ENCODE data around the gene GUCD1. TPM values are rescaled to one million over a fixed set of nuclear protein-coding genes. Genes with fewer than 3 reads are reported as not detected.
"Not testable (repeated sequence)": the region's sequence is repeated elsewhere in the genome, so short reads cannot be mapped to it uniquely, and the experiment has no call there.

GUCD1 gene
- total RNA-seq (2014; rRNA removed; shearing (Covaris generic)): 58.3 and 73.8 TPM in 2 replicates

DNA sequence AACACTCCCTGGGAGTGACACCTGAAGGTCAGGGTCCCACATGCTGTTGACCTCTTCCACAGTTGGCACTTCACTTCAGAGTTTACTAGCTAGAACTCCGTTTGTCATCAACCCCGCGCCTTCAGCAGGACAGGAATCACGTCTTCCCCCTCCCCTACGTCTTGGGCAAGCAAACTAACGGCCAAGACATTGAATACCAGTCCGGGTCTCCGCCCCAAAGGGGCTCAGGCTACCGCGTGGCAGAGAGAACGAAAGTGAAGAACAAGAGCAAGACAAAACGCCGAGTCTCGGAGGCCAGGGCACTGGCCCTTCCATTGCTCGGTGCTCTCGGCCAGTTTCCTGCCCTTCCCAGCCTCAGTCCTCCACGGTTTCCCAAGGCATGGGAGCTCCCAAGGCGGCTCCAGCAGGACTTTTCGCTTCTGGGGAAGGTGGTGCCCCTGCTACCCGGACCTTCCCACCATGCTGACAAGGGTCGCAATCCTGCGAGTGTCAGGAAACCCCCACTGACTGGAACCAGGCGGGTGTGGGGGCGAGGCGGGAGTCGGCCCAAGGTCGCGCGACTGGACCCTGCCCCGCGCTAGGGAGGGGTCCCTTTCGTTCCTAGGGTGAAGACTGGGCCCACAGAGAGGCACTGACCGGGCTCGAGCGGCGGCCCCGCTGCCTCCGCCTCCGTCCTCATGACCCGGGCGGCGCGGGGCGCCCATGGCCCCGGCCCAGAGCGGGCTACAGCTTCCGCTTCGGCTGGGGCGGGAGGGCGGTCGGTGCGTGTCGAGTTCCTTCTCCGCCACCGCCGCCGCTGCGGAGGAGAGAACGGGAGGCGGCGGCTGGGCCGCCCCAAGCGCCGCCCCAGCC, at the start of gene GUCD1:
TSS of gene GUCD1 (minus strand) at position 826 of the 852 bp plus-strand sequence. CDS start at position 679, 147 bp downstream.
- no peak for DNase-seq (ENCODE audit: low spot score)

DNA sequence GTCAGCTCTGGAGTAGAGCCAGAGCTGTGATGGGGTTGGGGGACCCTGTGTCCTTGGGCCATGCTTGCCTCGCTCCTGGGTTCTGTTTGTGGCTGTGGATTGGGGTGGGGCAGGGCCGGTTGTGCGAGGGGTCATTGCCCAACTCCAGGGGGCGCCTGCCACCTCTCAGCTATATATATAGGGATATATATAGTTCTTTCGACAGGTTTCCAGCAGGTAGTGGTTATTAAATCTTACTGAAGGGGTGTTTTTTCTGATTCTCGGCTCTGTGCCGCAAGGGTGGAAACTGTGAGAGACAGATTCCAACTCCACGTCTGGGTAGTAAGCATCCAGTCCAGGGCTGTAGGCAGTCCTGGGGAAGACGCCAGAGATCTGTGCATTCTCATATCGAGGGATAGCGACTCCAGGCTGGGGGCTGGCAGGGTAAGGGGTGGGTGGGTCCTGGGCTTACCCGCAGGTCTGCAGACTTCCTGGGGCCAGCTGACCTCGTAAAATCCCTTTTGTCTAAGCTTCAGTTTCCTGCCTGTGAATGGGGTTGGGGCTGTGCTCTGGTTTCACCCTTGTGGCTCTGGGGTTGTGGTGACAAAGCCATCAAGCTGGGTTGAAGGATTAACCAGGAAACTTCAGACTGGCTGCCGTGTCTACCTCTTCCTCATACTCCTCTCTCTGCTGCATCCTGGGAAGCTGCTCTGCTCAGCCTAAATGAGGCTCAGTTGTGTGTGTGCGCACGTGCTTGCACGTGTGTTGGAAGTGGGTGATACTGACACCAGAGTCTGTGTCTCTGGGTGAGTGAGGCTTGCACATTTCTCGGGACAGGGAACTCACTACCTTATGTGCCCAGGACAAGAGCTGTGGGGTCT, 49.1 kb upstream of the GUCD1 start:
- DNase-seq (ENCODE audit: low spot score): not testable (repeated sequence)

DNA sequence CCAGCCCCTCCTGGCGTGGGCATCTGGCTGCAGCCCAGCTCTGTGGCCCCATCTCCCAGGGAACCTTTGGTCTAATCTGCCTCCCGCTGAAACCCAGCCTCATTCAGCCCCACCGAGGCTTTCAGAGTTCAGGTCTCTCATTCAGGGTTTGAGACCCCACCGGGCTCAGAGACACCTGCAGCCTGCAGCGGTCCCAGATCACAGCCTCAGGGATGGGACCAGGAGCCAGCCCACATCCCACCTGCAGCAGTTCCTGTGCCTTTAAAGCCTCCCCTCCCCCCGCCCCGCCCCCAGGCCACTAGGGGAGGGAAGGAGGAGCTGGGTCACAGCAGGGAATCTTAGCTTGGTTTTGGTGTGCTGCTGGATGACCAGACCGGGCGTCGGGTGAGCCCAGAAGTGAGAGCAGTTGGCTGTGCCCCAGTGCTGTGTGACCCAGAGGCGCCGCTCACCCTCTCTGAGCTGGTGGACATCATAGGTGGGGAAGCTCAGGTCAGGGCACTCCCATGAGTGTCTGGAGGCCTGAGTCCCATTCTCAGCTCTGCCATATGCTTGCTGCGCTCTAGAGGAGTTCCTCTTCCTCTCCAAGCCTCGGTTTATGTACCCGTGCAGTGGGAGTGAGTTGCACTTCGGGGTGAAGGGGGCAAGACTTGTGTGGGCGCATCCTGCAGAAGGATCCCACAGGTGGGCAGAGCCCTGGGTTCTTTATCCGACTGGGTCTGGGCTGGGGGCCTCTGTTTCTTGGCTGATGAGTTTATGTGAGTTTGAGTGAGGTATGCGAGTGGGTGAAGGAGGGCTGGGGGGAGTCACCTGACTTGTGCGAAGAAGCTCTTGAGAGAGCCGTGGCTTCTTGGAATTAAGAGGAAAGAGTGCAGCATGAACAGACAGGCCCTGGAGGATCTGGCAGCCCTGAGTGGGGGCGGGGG, 48.2 kb upstream of the GUCD1 start, which contains the start of gene GGT1:
TSS of gene GGT1 (plus strand) at position 347 of the 923 bp plus-strand sequence. CDS start 7,889 bp downstream, outside the sequence.
- DNase-seq (ENCODE audit: low spot score): peak; percentile 50

GRCh38 chr22:24602105-24602749, 47.3 kb upstream of the GUCD1 start:
- not testable (repeated sequence) for DNase-seq (ENCODE audit: low spot score)

GRCh38 chr22:24601217-24602104, 46.5 kb upstream of the GUCD1 start:
- DNase-seq (ENCODE audit: low spot score): no peak

- DNase-seq (ENCODE audit: low spot score): not testable (repeated sequence)
Measured at GRCh38 chr22:24599958-24600715, 45.2 kb upstream of the GUCD1 start.

DNA sequence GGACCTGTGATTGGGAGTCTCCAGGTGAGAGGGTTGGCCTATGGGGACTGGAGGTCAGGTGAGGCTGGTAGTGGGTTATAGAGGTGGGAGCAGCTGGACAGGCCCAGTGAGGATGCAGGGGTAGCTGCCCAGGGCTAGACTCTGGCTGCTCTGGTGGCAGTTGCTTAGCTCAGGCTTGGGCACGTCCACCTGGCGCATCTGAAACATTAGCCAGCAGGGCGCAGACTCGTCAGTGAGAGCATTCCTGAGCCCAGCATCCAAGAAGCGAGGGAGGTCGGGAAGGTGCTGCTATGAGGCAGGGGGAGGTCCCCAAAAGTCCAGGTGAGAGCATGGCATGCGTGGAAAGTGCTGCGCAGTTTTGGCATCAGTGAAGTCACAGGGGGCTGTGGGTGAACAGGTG, 44.6 kb upstream of the GUCD1 start:
- DNase-seq (ENCODE audit: low spot score): no peak

DNA sequence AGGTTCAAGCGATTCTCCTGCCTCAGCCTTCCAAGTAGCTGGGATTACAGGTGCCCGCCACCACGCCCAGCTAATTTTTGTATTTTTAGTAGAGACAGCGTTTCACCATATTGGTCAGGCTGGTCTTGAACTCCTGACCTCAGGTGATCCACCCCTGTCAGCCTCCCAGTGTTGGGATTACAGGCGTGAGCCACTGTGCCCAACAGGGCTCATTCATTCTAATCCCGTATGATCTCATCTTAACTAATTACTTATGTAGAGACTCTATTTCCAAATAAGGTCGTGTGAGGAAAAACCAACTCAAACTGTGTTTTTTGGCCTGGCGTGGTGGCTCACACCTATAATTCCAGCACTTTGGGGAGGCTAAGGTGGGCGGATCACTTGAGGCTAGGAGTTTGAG, 42.1 kb upstream of the GUCD1 start:
- not testable (repeated sequence) for DNase-seq (ENCODE audit: low spot score)

DNA sequence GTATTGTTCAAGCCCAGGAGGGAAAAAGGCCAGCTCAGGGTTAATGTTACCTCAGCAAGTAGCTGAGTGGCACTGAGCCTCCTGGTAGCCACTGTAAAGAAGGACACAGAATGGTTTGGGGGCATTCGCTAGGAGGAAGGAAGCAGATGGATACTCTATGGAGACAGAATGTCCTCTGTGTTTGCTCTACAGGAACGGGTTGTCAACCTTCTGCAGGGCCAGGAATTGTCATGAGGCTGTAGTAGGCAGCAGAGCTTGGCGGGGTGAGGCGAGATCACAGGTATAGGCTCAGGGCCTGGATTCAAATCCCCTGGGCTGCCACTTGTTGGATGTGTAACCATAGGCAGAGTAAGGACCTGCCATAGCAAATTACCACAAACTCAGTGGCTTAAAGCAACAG, 40.9 kb upstream of the GUCD1 start:
- DNase-seq (ENCODE audit: low spot score): no peak

DNA sequence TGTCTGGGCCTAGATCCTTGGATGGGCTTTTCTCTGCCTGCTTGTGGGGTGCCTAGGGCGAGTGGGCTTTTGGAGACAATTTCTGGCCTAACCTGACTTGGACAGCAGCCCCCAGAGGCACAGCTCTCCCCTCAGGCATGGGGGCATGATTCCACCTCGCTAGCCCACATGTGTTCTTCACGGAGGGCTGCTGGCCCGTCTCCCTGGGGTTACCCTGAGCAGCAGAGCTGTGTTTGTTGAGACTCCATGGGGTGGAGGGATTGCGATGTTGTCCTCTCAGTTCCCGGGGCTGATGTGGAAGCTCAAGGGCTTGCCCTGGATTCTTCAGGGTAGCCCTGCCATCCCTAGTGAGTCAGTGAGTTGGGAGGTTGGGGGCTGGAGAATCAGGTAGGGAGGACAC, 40.3 kb upstream of the GUCD1 start:
- DNase-seq (ENCODE audit: low spot score): no peak

- DNase-seq (ENCODE audit: low spot score): no peak
Measured at GRCh38 chr22:24594569-24595120, 39.7 kb upstream of the GUCD1 start.

- DNase-seq (ENCODE audit: low spot score): no peak
Measured at GRCh38 chr22:24593836-24594568, 39.1 kb upstream of the GUCD1 start.

DNA sequence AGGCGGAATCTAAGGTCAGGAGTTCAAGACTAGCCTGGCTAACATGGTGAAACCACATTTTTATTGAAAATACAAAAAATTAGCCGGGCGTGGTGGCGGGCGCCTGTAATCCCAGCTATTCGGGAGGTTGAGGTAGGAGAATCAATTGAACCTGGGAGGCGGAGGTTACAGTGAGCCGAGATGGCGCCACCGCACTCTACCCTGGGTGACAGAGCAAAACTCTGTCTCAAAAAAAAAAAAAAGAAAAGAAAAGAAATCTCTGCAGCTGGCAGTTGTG, 38.6 kb upstream of the GUCD1 start:
- DNase-seq (ENCODE audit: low spot score): not testable (repeated sequence)

GRCh38 chr22:24592851-24593558, 38.1 kb upstream of the GUCD1 start, which contains the start of gene LRRC75B:
Gene LRRC75B (minus strand): TSS chr22:24593073. CDS start chr22:24593039, 34 bp downstream.
- DNase-seq (ENCODE audit: low spot score): no peak

DNA sequence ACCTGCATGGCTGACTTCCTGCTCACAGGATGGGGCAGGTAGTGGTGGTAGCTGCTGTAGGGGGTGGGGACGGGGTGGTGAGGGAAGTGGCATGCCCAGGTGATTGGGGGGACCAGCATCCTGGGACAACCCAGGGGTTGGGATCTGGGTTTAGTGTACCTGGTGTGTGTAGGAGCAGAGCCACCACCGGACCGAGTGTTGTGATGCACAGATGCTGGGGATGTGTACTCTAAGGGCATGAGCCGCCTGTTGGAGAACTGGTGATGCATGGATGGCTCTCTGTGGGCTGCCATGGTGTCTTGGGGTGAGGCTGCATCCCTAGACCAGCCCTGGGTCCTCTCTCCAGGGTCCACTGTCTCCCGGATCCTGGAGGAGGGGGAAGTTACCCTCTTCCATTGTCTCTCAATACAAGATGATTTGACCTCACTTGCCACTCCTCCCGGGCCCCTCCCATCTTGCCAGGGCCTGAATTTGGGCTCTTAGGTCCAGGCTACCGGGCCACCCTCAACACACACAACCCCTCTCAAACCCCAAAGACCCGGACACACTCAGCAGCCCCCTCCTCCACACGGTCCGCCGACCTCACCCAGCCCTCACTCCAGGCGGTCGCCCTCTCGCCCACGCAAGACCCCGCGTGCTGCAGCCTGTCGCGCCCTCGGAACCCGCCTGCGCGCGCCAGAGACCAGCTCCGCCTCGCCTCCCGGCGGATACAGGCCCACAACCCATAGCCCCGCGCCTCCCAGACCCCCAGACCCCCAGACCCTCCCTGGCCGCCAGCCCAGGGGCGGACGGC, 37.3 kb upstream of the GUCD1 start:
- no peak for DNase-seq (ENCODE audit: low spot score)

DNA sequence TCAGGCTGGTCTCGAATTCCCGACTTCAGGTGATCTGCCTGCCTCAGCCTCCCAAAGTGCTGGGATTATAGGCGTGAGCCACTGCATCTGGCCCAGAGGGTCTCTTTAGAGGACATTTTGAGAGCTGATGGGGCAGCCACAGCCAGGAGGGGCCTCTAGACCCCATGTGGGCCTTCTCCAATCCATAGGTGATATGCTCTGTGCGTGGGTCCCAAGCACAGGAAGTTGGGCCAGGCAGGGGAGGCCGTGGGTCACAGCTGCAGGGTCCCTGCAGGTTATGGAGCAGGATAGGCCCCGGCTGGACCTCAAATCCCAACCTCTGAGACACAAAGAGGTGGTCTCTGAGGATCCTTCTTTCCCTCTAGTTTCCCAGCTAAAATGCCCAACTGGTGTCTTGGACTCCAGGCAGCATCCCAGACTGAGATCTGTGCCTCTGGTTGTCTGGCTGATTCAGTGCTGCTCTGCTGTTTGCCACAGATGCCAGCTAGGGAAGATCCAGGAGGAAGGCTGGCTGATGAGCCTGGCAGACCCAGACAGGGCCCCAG, 36.4 kb upstream of the GUCD1 start:
- DNase-seq (ENCODE audit: low spot score): no peak
